GM18868 (cell line): ENCODE measurements around the gene FXR1.
"Not testable (repeated sequence)": the region's sequence is repeated elsewhere in the genome, so short reads cannot be mapped to it uniquely, and the experiment has no call there.

Experiments
- ATAC-seq: cut with Tn5 transposase; IDR thresholded peaks from one replicate; pipeline ENCODE4 v1.9.1; 2021; ENCODE audit warnings: mild to moderate bottlenecking, moderate library complexity; ENCODE audit not compliant: unreplicated experiment

Gene FXR1

DNA sequence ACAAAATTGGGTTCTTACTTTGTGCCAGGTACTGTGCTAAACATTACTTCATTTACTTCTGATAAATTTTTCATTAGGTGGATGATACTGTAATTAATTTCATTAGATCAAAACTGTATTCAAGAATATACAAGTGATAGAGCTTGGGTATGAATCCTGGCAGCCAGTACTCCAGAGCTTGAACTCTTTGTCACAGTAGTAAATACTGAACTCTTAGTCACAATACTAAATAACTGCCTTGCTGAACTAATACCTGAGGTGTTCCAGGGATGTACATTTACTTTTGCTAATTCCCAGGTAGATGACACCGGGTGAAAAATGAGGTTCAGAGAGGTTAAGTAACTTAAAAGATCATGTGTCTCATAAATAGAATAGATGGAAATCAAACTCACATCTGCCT is 20.3 kb downstream of the FXR1 start:
- no peak for ATAC-seq

GRCh38 chr3:180934638-180935037 is 22.2 kb downstream of the FXR1 start:
- no peak for ATAC-seq

- ATAC-seq: no peak
Observed at GRCh38 chr3:180940826-180941225, 28.4 kb downstream of the FXR1 start.

DNA sequence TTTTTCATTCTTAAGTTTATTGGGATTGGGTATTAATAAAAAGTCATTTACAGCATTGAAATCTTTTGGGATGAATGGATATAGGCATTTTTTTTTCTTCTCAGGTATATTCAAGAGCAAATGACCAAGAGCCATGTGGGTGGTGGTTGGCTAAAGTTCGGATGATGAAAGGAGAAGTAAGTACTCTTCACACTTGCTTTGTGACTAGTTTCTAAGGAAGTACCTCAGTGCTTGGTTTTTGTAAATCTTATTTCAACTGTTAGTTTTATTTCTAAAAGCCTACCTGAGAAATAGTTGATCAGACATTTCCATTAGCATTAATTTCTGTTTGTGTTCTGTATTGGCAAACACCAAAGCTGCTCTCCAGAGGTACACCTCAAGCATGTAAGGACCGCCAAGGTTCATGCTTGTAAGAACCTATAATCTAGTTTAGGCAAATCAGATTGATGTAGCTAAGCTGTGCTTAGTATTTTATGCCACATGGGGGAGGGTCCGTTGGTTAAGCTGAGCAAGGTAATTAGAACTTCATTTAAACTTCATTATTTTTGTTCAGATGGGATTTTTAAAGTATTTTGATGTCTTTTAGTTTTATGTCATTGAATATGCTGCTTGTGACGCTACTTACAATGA is 35.4 kb downstream of the FXR1 start:
- ATAC-seq: peak; percentile 90

DNA sequence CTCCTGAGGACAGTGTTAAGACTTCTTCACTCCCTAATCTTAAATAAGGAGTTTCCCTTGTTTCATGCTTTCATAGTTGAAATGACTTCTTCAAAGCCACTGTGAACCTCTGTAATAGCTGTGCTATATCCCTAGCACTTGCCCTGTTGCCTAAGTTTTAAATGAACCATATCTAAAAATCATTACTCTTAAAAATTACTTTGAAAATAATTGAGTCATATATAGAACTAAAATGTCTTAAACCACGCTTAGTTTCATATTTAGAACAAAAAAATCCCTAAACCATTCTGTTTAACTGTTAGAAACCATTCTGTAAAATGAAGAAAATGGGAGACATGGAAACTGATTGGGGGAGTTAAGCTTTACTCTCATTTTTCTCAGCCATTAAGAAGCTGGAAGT is 47.2 kb downstream of the FXR1 start:
- peak; percentile 58 for ATAC-seq

GRCh38 chr3:180961087-180961486 is 48.6 kb downstream of the FXR1 start:
- no peak for ATAC-seq

DNA sequence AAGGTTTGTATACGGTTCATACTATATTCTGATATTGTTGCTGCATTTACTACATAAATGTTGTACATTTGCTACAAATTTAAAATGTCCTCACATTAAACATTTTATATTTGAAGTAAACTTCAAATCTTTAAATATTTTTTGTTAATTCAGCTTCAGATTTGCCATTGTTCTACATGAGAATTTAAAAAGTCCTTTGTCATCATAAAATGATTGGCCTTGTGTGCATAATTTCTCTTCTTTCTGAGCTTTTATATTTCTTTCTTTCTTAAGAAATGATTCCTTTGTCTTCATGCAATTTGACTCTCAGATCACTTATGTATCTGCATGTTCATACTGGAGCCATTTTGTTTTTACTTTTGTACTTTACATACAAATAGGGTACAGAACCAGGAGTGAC is 49.1 kb downstream of the FXR1 start:
- ATAC-seq: no peak

DNA sequence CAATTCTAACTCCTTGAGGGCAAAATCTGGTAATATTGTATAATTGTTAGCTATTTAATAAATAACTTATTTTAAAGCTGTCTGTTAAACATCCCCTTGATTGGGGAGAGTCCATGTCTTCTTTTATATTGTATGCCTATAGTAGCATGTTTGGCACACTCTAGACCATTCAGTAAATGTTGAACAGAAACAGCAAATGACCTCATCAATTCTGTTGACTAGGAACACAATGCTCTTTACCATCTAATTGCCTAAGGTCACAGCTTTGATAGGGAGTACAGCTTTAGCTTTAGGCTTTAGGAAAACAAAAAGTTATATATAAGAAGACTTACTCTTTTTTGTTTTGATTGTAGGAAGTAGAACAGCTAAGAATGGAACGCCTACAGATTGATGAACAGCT is 50.1 kb downstream of the FXR1 start:
- no peak for ATAC-seq

- no peak for ATAC-seq
Observed at GRCh38 chr3:180970931-180971330, 58.5 kb downstream of the FXR1 start.

- ATAC-seq: peak; percentile 63
Observed at GRCh38 chr3:180973543-180973942, 61.1 kb downstream of the FXR1 start.

- no peak for ATAC-seq
Observed at GRCh38 chr3:180974286-180974685, 61.8 kb downstream of the FXR1 start.

DNA sequence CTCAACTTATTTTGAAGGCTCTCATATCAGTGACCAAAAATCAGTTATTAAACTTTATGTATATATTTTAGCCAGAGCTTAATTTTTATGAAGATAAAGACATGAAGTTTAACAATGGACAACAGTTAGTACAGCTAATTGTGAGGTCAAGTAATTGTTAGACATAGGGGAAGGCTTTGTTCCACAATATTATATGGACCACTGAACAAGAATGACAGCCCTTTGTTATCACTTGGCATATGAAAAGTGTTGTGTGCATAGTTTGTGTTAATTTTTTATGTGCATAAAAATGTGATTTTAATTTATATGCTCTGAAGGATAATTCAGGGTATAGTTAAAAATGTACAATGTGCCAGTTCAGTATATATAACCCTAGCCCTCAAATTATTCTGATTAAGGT is 65.0 kb downstream of the FXR1 start:
- no peak for ATAC-seq

- ATAC-seq: no peak
Observed at GRCh38 chr3:180979961-180980360, 67.5 kb downstream of the FXR1 start.

DNA sequence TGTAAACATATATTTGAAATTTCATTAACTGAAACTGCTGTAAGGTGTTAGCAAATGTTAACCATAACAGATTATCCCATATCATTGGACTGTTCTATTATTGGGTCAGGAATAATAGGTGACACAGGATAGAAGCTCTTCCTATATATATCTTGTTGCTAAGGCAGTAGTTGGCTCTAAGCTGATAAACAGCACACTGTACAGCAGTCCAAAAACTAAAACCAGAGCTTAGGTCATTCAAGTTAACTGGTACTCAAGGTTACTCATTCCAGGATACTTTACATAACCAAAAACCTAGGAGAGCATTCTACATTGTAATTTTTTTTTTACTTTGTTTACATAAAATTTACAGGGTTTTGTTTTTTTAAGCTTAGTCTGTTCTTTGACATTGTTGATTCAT is 68.1 kb downstream of the FXR1 start:
- ATAC-seq: peak; percentile 44

- no peak for ATAC-seq
Observed at GRCh38 chr3:180981912-180982311, 69.4 kb downstream of the FXR1 start.

DNA sequence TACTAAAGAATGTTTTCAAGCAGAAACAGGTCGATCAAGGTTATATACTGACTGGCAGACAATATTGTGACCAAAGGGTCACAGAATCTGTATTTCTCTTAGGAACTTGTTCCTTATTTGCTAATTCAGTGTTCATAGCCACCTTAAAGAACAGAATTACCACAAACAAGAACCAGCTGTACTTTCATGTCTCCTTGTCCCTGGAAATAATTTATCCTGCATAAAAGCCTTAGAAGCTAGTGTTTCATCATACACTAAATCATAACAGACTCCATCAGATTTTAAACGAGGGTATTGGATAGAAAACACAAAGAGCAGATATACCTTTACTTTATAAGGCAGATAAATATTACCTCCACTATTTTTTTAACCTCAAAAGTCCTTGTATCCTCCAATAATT is 70.7 kb downstream of the FXR1 start:
- no peak for ATAC-seq

DNA sequence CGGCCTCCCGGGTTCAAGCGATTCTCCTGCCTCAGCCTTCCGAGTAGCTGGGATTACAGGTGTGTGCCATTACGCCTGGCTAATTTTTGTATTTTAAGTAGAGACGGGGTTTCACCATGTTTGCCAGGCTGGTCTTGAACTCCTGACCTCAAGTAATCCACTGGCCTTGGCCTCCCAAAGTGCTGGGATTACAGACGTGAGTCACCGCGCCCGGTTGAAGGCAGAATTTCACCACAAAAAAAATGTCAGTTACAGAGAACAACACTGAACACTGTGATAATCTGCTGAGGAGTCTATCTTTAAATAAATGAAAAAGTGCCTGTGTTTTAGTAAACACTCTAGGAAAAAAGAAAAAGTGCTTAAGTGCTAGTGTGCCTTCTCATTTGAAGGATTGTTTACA is 73.9 kb downstream of the FXR1 start:
- not testable (repeated sequence) for ATAC-seq

- ATAC-seq: no peak
Observed at GRCh38 chr3:180987344-180987743, 74.9 kb downstream of the FXR1 start.

DNA sequence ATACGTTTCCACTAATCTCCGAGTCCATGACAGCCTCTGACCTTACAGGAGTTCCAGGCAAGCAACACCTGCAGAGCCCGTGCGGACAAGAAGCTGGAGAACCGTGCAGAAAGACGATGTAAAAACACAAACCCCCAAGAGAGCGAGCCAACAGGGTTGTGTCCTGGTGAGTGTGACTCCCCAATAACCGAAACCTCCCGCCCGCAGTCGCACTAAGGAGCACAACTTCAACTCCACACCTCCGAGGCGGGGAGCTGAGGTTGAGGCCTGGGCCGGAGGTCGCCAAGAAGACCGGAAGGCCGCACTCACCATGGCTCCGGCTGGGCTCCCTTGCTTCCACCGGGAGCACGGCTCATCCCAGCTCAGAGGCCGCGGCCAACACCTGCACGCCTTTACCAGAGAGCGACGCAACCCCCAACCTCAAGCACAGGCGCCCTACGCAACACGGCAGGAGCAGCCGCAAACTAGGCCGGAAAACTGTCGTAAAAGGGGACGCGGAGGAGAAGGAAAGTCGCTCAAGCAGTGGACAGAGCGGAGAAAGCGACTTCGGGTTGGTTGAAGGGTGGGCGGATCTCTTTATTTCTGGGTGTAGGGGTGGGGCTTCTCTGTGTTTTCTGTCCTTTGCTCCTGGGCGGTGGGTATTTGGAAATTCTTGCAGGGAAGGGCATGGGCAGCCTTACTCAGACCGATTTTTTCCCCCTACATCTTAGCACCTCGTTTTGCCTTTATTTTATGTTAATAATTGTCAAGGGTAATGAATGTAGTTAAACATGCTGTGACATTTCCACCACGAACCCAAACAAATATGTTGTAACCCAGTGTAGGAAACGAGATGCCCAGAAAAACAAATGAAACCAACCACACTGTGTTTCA is 77.1 kb downstream of the FXR1 start, which contains the start of gene DNAJC19:
Gene DNAJC19, minus strand, starts transcription at position 446 of the 873 bp plus-strand sequence. Its CDS starts 134 bp downstream, at position 312.
- ATAC-seq: peak; percentile 95

DNA sequence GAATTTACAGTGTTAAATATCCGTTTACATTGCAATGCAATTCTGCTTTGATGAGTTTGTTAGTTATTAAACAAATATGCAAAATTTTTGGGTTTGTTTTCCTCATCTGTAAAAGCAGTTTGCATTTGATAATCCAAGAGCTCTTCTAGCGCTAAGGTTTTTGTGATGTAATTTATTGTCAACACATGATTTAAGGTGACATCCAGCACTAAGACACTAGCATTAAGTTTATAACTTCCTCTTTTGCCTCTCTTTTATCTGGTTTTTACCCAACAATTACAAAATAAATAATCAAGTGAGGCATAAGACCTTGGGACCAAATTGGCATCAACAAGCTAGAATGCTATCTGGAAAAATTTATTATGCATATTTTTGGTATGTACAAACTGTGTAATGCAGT is 78.0 kb downstream of the FXR1 start:
- ATAC-seq: no peak

DNA sequence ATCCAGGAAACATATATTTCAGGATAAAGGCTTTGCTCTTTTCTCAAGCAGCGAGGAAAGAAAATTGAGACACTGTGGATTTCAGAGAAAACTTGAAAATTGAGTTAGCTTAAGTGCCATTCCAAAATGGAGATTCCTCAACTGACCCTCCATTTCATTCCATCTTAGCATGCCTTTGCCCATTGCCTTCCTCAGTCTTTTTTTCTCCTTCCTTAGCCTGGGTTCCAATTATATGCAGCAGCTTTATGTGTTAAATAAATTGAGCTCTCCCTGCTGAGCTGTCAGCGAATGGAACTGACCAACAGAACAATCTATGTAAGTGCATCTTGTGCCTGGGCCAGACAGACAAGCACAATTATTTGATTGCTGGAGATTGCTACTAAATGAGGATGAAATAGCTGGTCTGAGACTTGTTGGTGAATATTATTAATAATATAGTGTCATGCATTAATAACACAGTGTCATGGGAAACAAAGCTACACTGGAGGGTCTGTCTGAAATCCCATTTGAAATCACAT is 84.0 kb downstream of the FXR1 start:
- no peak for ATAC-seq

GRCh38 chr3:181002331-181002730 is 89.9 kb downstream of the FXR1 start:
- not testable (repeated sequence) for ATAC-seq
